ENCODE results near the gene FAM171A2.
"Not testable (repeated sequence)": the region's sequence is repeated elsewhere in the genome, so short reads cannot be mapped to it uniquely, and the experiment has no call there.

Gene FAM171A2

DNA sequence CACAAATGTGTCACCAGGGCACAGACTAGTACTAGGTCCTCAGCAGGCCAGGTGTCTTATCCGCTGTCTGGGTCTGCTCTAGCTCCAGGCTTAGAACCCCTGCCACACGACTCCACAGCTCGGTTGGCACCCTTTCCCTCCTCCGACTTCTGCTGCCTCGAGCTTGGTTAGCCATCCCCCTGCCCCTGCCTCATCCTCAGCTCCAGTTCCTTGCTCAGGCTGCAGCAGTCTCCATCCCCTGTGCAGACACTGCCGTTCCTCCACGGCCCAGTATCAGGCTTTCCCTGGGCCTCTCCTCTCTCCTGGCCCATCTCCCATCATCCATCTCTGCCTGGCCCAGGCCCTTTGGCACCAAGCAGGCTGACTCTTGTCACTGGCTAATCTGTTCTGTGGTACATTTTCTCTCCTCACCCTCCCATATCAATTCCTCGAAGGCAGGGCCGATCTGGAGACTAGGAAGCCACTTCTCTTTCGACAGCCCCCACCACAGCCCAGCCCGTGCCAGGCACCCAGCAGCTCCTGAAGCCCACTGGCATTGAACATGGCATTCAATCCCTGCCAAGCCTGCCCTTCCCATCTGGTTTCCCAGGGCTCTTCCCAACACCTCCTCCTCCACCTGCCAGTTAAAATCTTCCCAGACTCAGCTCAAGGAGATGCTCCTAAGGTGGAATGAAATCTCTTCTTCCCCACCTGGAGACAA, 20.0 kb downstream of the FAM171A2 start:
- no peaks in the 10 kb centered on the region for H3K27me3 ChIP-seq (replicated peaks; ENCODE audit: control insufficient read depth, insufficient read depth, low read length)
- no peaks in the 10 kb centered on the region for H3K36me3 ChIP-seq (ENCODE audit: control insufficient read depth, insufficient read depth, low read length)
- TF ChIP-seq, protein P1, sequence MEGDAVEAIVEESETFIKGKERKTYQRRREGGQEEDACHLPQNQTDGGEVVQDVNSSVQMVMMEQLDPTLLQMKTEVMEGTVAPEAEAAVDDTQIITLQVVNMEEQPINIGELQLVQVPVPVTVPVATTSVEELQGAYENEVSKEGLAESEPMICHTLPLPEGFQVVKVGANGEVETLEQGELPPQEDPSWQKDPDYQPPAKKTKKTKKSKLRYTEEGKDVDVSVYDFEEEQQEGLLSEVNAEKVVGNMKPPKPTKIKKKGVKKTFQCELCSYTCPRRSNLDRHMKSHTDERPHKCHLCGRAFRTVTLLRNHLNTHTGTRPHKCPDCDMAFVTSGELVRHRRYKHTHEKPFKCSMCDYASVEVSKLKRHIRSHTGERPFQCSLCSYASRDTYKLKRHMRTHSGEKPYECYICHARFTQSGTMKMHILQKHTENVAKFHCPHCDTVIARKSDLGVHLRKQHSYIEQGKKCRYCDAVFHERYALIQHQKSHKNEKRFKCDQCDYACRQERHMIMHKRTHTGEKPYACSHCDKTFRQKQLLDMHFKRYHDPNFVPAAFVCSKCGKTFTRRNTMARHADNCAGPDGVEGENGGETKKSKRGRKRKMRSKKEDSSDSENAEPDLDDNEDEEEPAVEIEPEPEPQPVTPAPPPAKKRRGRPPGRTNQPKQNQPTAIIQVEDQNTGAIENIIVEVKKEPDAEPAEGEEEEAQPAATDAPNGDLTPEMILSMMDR (IDR thresholded peaks at IDR 0.05; ENCODE audit: insufficient read depth, low read length, poor library complexity, severe bottlenecking) = no peak
- H3K4me3 ChIP-seq (replicated peaks; ENCODE audit: low read depth, low read length) = no peak overlapping the region
- no peak for DNase-seq (ENCODE audit: extremely low read depth, insufficient read length)

DNA sequence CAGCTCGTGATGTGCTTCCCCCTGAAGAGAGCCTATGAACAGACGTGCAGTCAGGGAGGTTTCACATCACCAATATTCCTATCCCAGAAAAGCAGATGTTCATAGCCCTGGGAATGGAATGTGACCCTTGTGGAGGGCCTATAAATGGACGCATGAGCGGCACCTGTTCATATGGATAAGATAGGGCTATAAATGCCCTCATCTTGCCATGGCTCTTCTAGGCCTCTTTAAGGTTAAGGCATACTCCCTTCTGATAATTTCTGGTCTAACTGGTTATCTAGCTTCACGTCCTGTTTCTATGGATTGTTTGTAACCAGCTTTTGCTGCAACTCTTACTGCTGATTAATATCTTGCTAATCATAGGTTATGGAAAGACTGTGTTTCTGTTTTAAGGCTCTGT, 23.1 kb downstream of the FAM171A2 start:
- not testable (repeated sequence) for H3K36me3 ChIP-seq (ENCODE audit: control insufficient read depth, insufficient read depth, low read length); H3K4me3 ChIP-seq (replicated peaks; ENCODE audit: low read depth, low read length); H3K27me3 ChIP-seq (replicated peaks; ENCODE audit: control insufficient read depth, insufficient read depth, low read length); DNase-seq (ENCODE audit: extremely low read depth, insufficient read length)

DNA sequence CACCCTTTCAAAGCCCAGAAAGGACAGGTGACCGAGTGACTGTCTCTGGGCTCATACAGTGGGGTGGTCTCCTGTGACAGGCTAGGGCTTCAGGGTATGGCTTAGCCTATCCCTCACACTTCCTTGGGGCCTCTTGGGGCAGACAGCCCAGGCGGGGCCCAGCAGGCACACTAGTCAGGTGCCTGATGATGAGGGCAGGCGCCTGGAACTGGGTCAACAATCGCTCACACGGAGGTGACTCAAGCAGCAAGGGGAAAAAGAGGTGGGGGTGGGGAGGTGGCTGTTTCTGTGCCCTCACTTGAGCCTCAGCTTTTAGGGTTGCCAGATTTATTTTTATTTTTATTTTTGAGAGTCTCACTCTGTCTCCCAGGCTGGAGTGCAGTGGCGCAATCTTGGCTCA, 25.0 kb downstream of the FAM171A2 start:
- TF ChIP-seq, protein P1 (IDR thresholded peaks at IDR 0.05; ENCODE audit: insufficient read depth, low read length, poor library complexity, severe bottlenecking) = no peak
- Histone ChIP-seq H3K4me3 (replicated peaks; ENCODE audit: low read depth, low read length) (no peak overlapping the region), H3K27me3 (replicated peaks; ENCODE audit: control insufficient read depth, insufficient read depth, low read length) (no peaks in the 10 kb centered on the region), H3K36me3 (ENCODE audit: control insufficient read depth, insufficient read depth, low read length) (no peaks in the 10 kb centered on the region)
- DNase-seq (ENCODE audit: extremely low read depth, insufficient read length) = no peak

DNA sequence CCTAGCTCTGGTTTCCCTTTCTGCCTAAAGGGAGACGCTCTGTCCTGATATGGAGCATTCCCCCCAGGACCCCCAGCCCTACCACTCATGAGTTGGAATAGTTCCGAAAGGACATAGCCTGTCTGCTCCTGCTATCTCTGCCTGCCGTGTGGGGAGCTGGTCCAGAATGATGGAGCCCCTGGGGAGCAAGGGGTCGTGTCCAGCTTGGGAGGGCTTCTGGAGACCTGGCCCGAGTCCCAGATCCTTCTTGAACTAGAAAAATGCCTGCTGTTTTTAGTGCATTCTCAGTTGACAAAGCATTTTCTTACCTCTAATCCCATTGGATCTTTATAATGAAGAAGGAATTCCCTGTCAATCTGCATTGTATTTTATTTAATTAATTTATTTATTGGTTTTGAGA, 27.7 kb downstream of the FAM171A2 start:
- H3K36me3 ChIP-seq (ENCODE audit: control insufficient read depth, insufficient read depth, low read length) = no peaks in the 10 kb centered on the region
- no peak overlapping the region for H3K4me3 ChIP-seq (replicated peaks; ENCODE audit: low read depth, low read length)
- TF ChIP-seq, protein P1 (IDR thresholded peaks at IDR 0.05; ENCODE audit: insufficient read depth, low read length, poor library complexity, severe bottlenecking) = no peak
- no peak for DNase-seq (ENCODE audit: extremely low read depth, insufficient read length)
- H3K27me3 ChIP-seq (replicated peaks; ENCODE audit: control insufficient read depth, insufficient read depth, low read length) = no peaks in the 10 kb centered on the region

DNA sequence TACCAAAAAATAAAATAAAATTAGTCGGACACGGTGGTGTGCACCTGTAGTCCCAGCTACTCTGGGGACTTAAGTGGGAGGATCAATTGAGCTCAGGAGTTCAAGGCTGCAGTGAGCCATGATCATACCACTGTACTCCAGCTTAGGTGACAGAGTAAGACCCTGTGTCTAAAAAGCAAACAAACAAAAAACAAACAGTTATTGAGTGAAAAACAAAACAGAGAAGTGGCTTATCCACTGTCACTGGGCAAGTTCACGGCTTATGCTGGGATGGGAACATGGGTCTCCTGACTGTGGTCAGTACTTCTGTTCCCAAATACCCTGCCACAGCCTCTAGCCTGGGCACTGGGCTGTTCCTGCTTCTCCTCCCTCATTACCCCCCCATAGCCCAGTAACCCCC, 28.1 kb downstream of the FAM171A2 start:
- no peaks in the 10 kb centered on the region for H3K27me3 ChIP-seq (replicated peaks; ENCODE audit: control insufficient read depth, insufficient read depth, low read length)
- TF ChIP-seq, protein P1 (IDR thresholded peaks at IDR 0.05; ENCODE audit: insufficient read depth, low read length, poor library complexity, severe bottlenecking) = no peak
- no peak for DNase-seq (ENCODE audit: extremely low read depth, insufficient read length)
- no peak overlapping the region for H3K4me3 ChIP-seq (replicated peaks; ENCODE audit: low read depth, low read length)
- no peaks in the 10 kb centered on the region for H3K36me3 ChIP-seq (ENCODE audit: control insufficient read depth, insufficient read depth, low read length)

DNA sequence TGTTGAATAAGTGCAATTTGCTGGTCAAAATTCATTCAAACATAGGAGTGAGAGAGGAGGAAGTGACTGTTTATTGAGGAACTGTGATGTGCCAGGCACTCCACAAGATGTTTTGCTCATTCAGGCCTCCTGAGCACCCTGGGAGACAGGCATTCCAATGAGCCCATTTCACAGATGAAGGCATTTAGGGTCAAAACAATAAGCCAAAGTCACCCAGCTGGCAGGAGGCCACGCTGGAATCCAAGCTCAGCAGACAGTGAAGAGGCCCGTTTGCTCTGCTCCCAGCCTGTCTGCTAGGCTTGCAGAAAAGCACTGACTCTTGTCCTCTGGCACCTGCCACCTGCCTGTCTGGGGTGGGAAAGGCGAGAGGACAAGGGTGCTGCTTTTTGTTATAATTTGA, 28.9 kb downstream of the FAM171A2 start:
- TF ChIP-seq, protein P1 (IDR thresholded peaks at IDR 0.05; ENCODE audit: insufficient read depth, low read length, poor library complexity, severe bottlenecking) = no peak
- H3K36me3 ChIP-seq (ENCODE audit: control insufficient read depth, insufficient read depth, low read length) = no peaks in the 10 kb centered on the region
- no peak overlapping the region for H3K4me3 ChIP-seq (replicated peaks; ENCODE audit: low read depth, low read length)
- no peak for DNase-seq (ENCODE audit: extremely low read depth, insufficient read length)
- no peaks in the 10 kb centered on the region for H3K27me3 ChIP-seq (replicated peaks; ENCODE audit: control insufficient read depth, insufficient read depth, low read length)
